ENCODE data around the gene NOVA2.

NOVA2 gene

GRCh38 chr19:45947926-45948325 is 25.7 kb downstream of the NOVA2 start:
- H3K4me3 ChIP-seq (ENCODE audit: low read depth in 1 of 2, low read length in 2 of 2), result no peak overlapping the region
- no peaks in the 10 kb centered on the region for H3K9me3 ChIP-seq (ENCODE audit: control insufficient read depth in 1 of 2, low read length in 2 of 2)
- H3K9ac ChIP-seq (ENCODE audit: low read depth in 1 of 2, low read length in 2 of 2), result no peak overlapping the region
- H3K27ac ChIP-seq (ENCODE audit: low read depth, low read length), result no peak overlapping the region
- H3K27me3 ChIP-seq (ENCODE audit: control insufficient read depth in 1 of 2, insufficient read depth in 2 of 2, low read length in 2 of 2), result no peaks in the 10 kb centered on the region
- no peaks in the 10 kb centered on the region for H3K36me3 ChIP-seq (ENCODE audit: control insufficient read depth in 1 of 2, insufficient read depth in 2 of 2, low read length in 2 of 2)
- no peaks in the 10 kb centered on the region for H3K4me1 ChIP-seq (ENCODE audit: control insufficient read depth in 1 of 2, insufficient read depth in 2 of 2, low read length in 2 of 2)

GRCh38 chr19:45940515-45940805 is 33.2 kb downstream of the NOVA2 start:
- H3K4me1 ChIP-seq (ENCODE audit: control insufficient read depth in 1 of 2, insufficient read depth in 2 of 2, low read length in 2 of 2), result no peaks in the 10 kb centered on the region
- no peaks in the 10 kb centered on the region for H3K36me3 ChIP-seq (ENCODE audit: control insufficient read depth in 1 of 2, insufficient read depth in 2 of 2, low read length in 2 of 2)
- H3K27ac ChIP-seq (ENCODE audit: low read depth, low read length), result no peak overlapping the region
- H3K9me3 ChIP-seq (ENCODE audit: control insufficient read depth in 1 of 2, low read length in 2 of 2), result no peaks in the 10 kb centered on the region
- H3K4me3 ChIP-seq (ENCODE audit: low read depth in 1 of 2, low read length in 2 of 2), result no peak overlapping the region
- H3K27me3 ChIP-seq (ENCODE audit: control insufficient read depth in 1 of 2, insufficient read depth in 2 of 2, low read length in 2 of 2), result peaks cover 14 to 26% of the 10 kb centered on the region in 2 donors
- no peak overlapping the region for H3K9ac ChIP-seq (ENCODE audit: low read depth in 1 of 2, low read length in 2 of 2)

- Histone ChIP-seq H3K4me3 (ENCODE audit: low read depth in 1 of 2, low read length in 2 of 2) (no peak overlapping the region), H3K36me3 (ENCODE audit: control insufficient read depth in 1 of 2, insufficient read depth in 2 of 2, low read length in 2 of 2) (no peaks in the 10 kb centered on the region), H3K9ac (ENCODE audit: low read depth in 1 of 2, low read length in 2 of 2) (no peak overlapping the region), H3K4me1 (ENCODE audit: control insufficient read depth in 1 of 2, insufficient read depth in 2 of 2, low read length in 2 of 2) (no peaks in the 10 kb centered on the region), H3K27me3 (ENCODE audit: control insufficient read depth in 1 of 2, insufficient read depth in 2 of 2, low read length in 2 of 2) (peaks cover 19 to 31% of the 10 kb centered on the region in 2 donors), H3K9me3 (ENCODE audit: control insufficient read depth in 1 of 2, low read length in 2 of 2) (no peaks in the 10 kb centered on the region), H3K27ac (ENCODE audit: low read depth, low read length) (no peak overlapping the region)
Measured at GRCh38 chr19:45939792-45940514, 33.7 kb downstream of the NOVA2 start.

DNA sequence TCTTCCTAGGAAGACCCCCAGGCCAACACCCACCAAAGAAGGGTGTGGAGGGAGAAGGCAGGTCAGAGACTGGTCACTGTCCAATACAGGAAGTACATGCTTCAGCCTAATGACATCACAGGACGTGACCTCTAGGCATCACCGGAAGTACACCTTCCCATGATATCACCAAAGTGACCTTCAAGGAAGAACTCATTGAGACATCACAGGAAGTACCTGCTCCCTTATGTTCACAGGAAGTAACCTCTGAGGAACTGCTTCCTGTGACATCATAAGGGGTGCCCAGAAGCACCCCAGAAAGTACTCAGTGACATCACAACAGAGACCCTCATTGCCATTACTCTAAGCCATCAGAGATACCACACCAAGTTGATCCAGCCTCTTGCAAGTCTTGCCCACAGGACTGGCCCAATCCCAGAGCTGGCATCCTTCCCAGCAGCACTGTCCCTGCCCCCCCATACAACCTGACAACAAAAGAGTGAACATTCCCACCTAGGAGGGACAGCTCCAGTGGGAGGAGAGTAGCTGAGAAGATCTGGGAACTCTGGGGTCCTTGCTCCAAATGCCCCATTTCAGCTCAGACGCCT is 34.8 kb downstream of the NOVA2 start:
- Histone ChIP-seq H3K4me3 (ENCODE audit: low read depth in 1 of 2, low read length in 2 of 2) (no peak overlapping the region), H3K4me1 (ENCODE audit: control insufficient read depth in 1 of 2, insufficient read depth in 2 of 2, low read length in 2 of 2) (no peaks in the 10 kb centered on the region), H3K27ac (ENCODE audit: low read depth, low read length) (no peak overlapping the region), H3K9ac (ENCODE audit: low read depth in 1 of 2, low read length in 2 of 2) (no peak overlapping the region), H3K9me3 (ENCODE audit: control insufficient read depth in 1 of 2, low read length in 2 of 2) (no peaks in the 10 kb centered on the region), H3K36me3 (ENCODE audit: control insufficient read depth in 1 of 2, insufficient read depth in 2 of 2, low read length in 2 of 2) (no peaks in the 10 kb centered on the region), H3K27me3 (ENCODE audit: control insufficient read depth in 1 of 2, insufficient read depth in 2 of 2, low read length in 2 of 2) (peaks cover 23 to 33% of the 10 kb centered on the region in 2 donors)

DNA sequence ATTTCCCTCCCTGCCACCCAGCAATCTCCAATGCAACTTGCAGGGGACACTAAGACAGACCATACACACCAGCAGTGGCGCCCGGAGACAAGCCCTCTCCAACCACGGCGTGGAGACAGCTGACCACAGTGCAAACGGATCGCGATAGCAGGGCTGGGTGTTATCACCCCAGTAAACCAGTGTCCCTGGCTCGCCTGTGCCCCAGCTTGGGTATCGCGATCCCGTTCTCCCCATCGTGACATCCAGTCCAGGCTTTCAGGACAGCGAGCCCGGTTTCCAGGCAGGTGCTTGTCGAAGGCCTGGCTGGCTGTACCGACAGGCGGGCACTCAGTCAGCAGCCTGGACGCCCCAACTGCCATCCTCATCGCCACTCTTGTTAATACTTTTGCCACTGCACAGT is 38.4 kb downstream of the NOVA2 start:
- no peak overlapping the region for H3K9ac ChIP-seq (ENCODE audit: low read depth in 1 of 2, low read length in 2 of 2)
- H3K9me3 ChIP-seq (ENCODE audit: control insufficient read depth in 1 of 2, low read length in 2 of 2), result no peaks in the 10 kb centered on the region
- H3K4me1 ChIP-seq (ENCODE audit: control insufficient read depth in 1 of 2, insufficient read depth in 2 of 2, low read length in 2 of 2), result no peaks in the 10 kb centered on the region
- no peak overlapping the region for H3K27ac ChIP-seq (ENCODE audit: low read depth, low read length)
- no peaks in the 10 kb centered on the region for H3K36me3 ChIP-seq (ENCODE audit: control insufficient read depth in 1 of 2, insufficient read depth in 2 of 2, low read length in 2 of 2)
- peaks cover 23 to 25% of the 10 kb centered on the region in 2 donors for H3K27me3 ChIP-seq (ENCODE audit: control insufficient read depth in 1 of 2, insufficient read depth in 2 of 2, low read length in 2 of 2)
- H3K4me3 ChIP-seq (ENCODE audit: low read depth in 1 of 2, low read length in 2 of 2), result no peak overlapping the region

DNA sequence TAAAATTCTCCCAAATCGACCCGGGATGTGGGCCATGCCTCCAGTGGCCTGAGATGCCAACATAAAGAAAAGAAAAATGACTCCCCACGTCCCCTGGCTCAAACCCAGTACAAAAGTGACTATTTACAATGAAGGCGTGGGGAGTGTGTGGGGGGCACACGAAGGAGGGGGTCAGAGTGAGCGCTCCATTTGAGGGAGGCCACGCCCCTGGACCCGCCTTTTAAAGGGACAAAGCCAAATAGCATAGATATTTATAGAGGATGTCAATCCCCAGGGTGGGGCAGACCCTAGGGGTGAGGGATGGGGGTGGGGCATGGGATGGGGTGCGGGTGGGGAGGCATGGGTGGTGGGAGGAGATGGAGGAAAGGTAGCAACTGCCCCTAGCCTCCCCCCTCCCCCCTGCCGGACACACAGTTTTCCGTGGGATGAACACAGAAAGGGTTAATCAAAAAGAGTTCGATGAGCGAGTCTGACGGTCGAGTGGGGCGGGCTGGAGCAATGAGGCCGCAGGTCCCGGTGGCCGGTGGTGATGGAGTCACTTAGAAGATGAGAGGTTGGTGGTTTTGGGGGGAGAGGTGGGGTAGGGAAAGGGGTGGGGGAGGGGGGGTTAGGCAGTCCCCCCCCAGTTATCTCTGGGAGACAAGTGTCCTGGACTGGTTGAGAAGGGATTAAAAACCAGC is 39.0 kb downstream of the NOVA2 start:
- Histone ChIP-seq H3K9ac (ENCODE audit: low read depth in 1 of 2, low read length in 2 of 2) (no peak overlapping the region), H3K9me3 (ENCODE audit: control insufficient read depth in 1 of 2, low read length in 2 of 2) (no peaks in the 10 kb centered on the region), H3K27me3 (ENCODE audit: control insufficient read depth in 1 of 2, insufficient read depth in 2 of 2, low read length in 2 of 2) (peaks cover 20 to 23% of the 10 kb centered on the region in 2 donors), H3K36me3 (ENCODE audit: control insufficient read depth in 1 of 2, insufficient read depth in 2 of 2, low read length in 2 of 2) (no peaks in the 10 kb centered on the region), H3K4me1 (ENCODE audit: control insufficient read depth in 1 of 2, insufficient read depth in 2 of 2, low read length in 2 of 2) (no peaks in the 10 kb centered on the region), H3K4me3 (ENCODE audit: low read depth in 1 of 2, low read length in 2 of 2) (no peak overlapping the region), H3K27ac (ENCODE audit: low read depth, low read length) (no peak overlapping the region)

- H3K4me3 ChIP-seq (ENCODE audit: low read depth in 1 of 2, low read length in 2 of 2), result no peak overlapping the region
- H3K9me3 ChIP-seq (ENCODE audit: control insufficient read depth in 1 of 2, low read length in 2 of 2), result no peaks in the 10 kb centered on the region
- no peak overlapping the region for H3K9ac ChIP-seq (ENCODE audit: low read depth in 1 of 2, low read length in 2 of 2)
- H3K36me3 ChIP-seq (ENCODE audit: control insufficient read depth in 1 of 2, insufficient read depth in 2 of 2, low read length in 2 of 2), result no peaks in the 10 kb centered on the region
- H3K4me1 ChIP-seq (ENCODE audit: control insufficient read depth in 1 of 2, insufficient read depth in 2 of 2, low read length in 2 of 2), result no peaks in the 10 kb centered on the region
- H3K27ac ChIP-seq (ENCODE audit: low read depth, low read length), result no peak overlapping the region
- peaks cover 14 to 18% of the 10 kb centered on the region in 2 donors for H3K27me3 ChIP-seq (ENCODE audit: control insufficient read depth in 1 of 2, insufficient read depth in 2 of 2, low read length in 2 of 2)
Measured at GRCh38 chr19:45933759-45934158, 39.9 kb downstream of the NOVA2 start.

DNA sequence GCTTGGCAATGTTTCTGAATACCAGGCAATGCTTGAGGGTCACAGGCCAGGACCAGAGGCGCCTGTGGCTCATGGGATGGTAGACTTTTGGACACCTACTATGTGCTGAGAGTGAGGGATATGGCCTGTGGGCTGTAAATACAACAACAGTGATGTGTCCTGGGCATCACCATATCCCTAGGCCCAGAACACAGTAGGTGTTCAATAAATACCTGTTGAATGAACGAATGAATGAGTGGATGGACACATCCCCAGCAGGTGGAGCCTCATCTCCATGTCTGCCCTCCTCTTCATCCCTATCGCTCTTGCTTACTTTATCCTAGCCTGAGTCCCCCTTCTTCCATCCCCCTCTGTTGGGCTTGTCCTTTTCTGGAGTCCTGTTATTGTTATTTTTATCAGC is 42.6 kb downstream of the NOVA2 start:
- no peaks in the 10 kb centered on the region for H3K36me3 ChIP-seq (ENCODE audit: control insufficient read depth in 1 of 2, insufficient read depth in 2 of 2, low read length in 2 of 2)
- H3K27me3 ChIP-seq (ENCODE audit: control insufficient read depth in 1 of 2, insufficient read depth in 2 of 2, low read length in 2 of 2), result peaks cover 13 to 17% of the 10 kb centered on the region in 2 donors
- H3K27ac ChIP-seq (ENCODE audit: low read depth, low read length), result no peak overlapping the region
- H3K4me1 ChIP-seq (ENCODE audit: control insufficient read depth in 1 of 2, insufficient read depth in 2 of 2, low read length in 2 of 2), result peaks cover 4 to 5% of the 10 kb centered on the region in 2 donors
- H3K9ac ChIP-seq (ENCODE audit: low read depth in 1 of 2, low read length in 2 of 2), result no peak overlapping the region
- H3K9me3 ChIP-seq (ENCODE audit: control insufficient read depth in 1 of 2, low read length in 2 of 2), result no peaks in the 10 kb centered on the region
- no peak overlapping the region for H3K4me3 ChIP-seq (ENCODE audit: low read depth in 1 of 2, low read length in 2 of 2)

GRCh38 chr19:45929247-45929646 is 44.4 kb downstream of the NOVA2 start:
- Histone ChIP-seq H3K9me3 (ENCODE audit: control insufficient read depth in 1 of 2, low read length in 2 of 2) (no peaks in the 10 kb centered on the region), H3K4me3 (ENCODE audit: low read depth in 1 of 2, low read length in 2 of 2) (no peak overlapping the region), H3K27me3 (ENCODE audit: control insufficient read depth in 1 of 2, insufficient read depth in 2 of 2, low read length in 2 of 2) (peaks cover 0 to 6% of the 10 kb centered on the region in 2 donors), H3K9ac (ENCODE audit: low read depth in 1 of 2, low read length in 2 of 2) (no peak overlapping the region), H3K36me3 (ENCODE audit: control insufficient read depth in 1 of 2, insufficient read depth in 2 of 2, low read length in 2 of 2) (no peaks in the 10 kb centered on the region), H3K27ac (ENCODE audit: low read depth, low read length) (no peak overlapping the region), H3K4me1 (ENCODE audit: control insufficient read depth in 1 of 2, insufficient read depth in 2 of 2, low read length in 2 of 2) (peaks cover 4 to 5% of the 10 kb centered on the region in 2 donors)

- Histone ChIP-seq H3K27ac (ENCODE audit: low read depth, low read length) (no peak overlapping the region), H3K9ac (ENCODE audit: low read depth in 1 of 2, low read length in 2 of 2) (no peak overlapping the region), H3K36me3 (ENCODE audit: control insufficient read depth in 1 of 2, insufficient read depth in 2 of 2, low read length in 2 of 2) (no peaks in the 10 kb centered on the region), H3K4me3 (ENCODE audit: low read depth in 1 of 2, low read length in 2 of 2) (no peak overlapping the region), H3K27me3 (ENCODE audit: control insufficient read depth in 1 of 2, insufficient read depth in 2 of 2, low read length in 2 of 2) (peaks cover 0 to 3% of the 10 kb centered on the region in 2 donors), H3K9me3 (ENCODE audit: control insufficient read depth in 1 of 2, low read length in 2 of 2) (no peaks in the 10 kb centered on the region), H3K4me1 (ENCODE audit: control insufficient read depth in 1 of 2, insufficient read depth in 2 of 2, low read length in 2 of 2) (peaks cover 4 to 5% of the 10 kb centered on the region in 2 donors)
Measured at GRCh38 chr19:45927565-45928261, 46.0 kb downstream of the NOVA2 start.

Measured in duodenal mucosa (tissue), 2 donors.